GM19193 (cell line): ENCODE data around the gene SLC28A3.

Source experiments
- POLR2A ChIP-seq: IDR thresholded peaks from 4 replicates; pipeline ENCODE4 v1.6.1; 2011; ENCODE audit not compliant: insufficient read depth, insufficient read length; ENCODE audit errors: extremely low read depth

Gene SLC28A3

GRCh38 chr9:84357275-84357674 lies 16.7 kb upstream of the SLC28A3 start:
- TF ChIP-seq POLR2A, result no peak

- TF ChIP-seq POLR2A, result no peak
Measured at GRCh38 chr9:84354035-84354434, 13.5 kb upstream of the SLC28A3 start.

GRCh38 chr9:84349671-84350070 lies 9.1 kb upstream of the SLC28A3 start:
- TF ChIP-seq POLR2A, result no peak

GRCh38 chr9:84343111-84343521 lies 2.6 kb upstream of the SLC28A3 start:
- TF ChIP-seq POLR2A, result no peak

GRCh38 chr9:84339962-84340361 lies 596 bp downstream of the SLC28A3 start:
- no peak for TF ChIP-seq POLR2A

GRCh38 chr9:84339503-84339902 lies 1.1 kb downstream of the SLC28A3 start:
- TF ChIP-seq POLR2A, result no peak

GRCh38 chr9:84338792-84339191 lies 1.8 kb downstream of the SLC28A3 start:
- TF ChIP-seq POLR2A, result no peak

GRCh38 chr9:84337252-84337651 lies 3.3 kb downstream of the SLC28A3 start:
- no peak for TF ChIP-seq POLR2A

- no peak for TF ChIP-seq POLR2A
Measured at GRCh38 chr9:84331119-84331809, 9.3 kb downstream of the SLC28A3 start.

GRCh38 chr9:84330246-84330645 lies 10.3 kb downstream of the SLC28A3 start:
- no peak for TF ChIP-seq POLR2A

- no peak for TF ChIP-seq POLR2A
Measured at GRCh38 chr9:84327184-84327583, 13.4 kb downstream of the SLC28A3 start.

- no peak for TF ChIP-seq POLR2A
Measured at GRCh38 chr9:84325347-84325973, 15.1 kb downstream of the SLC28A3 start.

GRCh38 chr9:84324811-84325210 lies 15.7 kb downstream of the SLC28A3 start:
- no peak for TF ChIP-seq POLR2A

- TF ChIP-seq POLR2A, result no peak
Measured at GRCh38 chr9:84323858-84324257, 16.7 kb downstream of the SLC28A3 start.

GRCh38 chr9:84322828-84323227 lies 17.7 kb downstream of the SLC28A3 start:
- TF ChIP-seq POLR2A, result no peak

- no peak for TF ChIP-seq POLR2A
Measured at GRCh38 chr9:84320231-84320630, 20.3 kb downstream of the SLC28A3 start.
